HG03045 (cell line): ENCODE data around the gene SNRPB.

Experiments used
- ATAC-seq: cut with Tn5 transposase; IDR thresholded peaks from one replicate; pipeline ENCODE4 v1.9.1; 2021; ENCODE audit warnings: mild to moderate bottlenecking, moderate library complexity; ENCODE audit not compliant: unreplicated experiment

Gene SNRPB

GRCh38 chr20:2475850-2476741, 5.5 kb upstream of the SNRPB start:
- no peak for ATAC-seq

GRCh38 chr20:2473516-2473915, 2.9 kb upstream of the SNRPB start:
- ATAC-seq, result no peak

GRCh38 chr20:2469991-2470422, 582 bp downstream of the SNRPB start:
- ATAC-seq, result peak; percentile 20

DNA sequence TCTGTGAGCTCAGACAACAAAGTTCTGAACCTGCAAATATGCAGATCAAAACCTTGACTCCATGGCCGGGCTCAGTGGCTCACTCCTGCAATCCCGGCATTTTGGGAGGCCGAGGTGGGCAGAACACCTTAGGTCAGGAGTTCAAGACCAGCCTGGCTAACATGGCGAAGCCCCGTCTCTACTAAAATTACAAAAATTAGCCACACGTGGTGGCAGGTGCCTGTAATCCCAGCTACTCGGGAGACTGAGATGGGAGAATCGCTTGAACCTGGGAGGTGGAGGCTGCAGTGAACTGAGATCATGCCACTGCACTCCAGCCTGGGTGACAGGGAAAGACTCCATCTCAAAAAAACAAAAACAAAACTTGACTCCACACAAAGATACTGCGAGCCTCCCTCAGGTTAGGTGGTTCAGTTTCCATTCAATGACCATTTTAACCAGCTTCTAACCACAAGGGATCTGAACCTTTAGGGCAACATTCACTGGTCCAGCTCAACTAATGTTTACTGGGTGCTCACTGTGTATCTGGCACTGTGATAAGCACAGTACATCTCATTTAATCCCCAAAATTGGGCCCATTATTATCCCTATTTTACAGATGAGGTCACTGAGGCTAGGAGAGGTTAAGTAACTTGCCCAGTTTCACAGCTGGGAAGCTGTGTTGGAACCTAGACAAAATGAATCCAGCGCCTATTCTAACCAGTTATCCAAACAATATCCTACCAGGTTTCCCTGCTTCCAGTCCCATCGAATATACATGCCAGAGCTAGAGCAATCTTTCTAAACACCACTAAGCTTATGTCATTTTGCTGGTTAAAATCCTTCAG, 1.8 kb downstream of the SNRPB start:
- ATAC-seq, result no peak

DNA sequence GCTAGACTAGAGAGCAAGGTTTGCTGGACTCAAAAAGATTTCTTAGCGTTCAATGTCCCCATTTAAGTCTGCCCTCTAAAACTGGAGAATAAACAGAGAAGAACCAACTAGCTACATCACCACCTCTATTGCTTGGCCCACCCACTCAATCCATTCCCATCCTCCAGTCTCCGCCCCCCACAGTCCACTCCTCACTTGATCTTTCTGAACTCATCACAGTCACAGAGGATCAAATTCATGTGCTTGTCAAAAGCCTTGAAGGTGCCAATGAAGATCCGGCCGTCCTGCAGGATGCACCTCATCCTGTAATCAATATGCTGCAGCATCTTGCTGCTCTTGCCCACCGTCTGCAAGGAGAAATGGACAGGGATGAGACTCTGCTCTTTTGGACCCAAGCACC, 3.2 kb downstream of the SNRPB start:
- no peak for ATAC-seq

- no peak for ATAC-seq
These were observed 5.5 kb downstream of the SNRPB start for GRCh38 chr20:2465100-2465499.

DNA sequence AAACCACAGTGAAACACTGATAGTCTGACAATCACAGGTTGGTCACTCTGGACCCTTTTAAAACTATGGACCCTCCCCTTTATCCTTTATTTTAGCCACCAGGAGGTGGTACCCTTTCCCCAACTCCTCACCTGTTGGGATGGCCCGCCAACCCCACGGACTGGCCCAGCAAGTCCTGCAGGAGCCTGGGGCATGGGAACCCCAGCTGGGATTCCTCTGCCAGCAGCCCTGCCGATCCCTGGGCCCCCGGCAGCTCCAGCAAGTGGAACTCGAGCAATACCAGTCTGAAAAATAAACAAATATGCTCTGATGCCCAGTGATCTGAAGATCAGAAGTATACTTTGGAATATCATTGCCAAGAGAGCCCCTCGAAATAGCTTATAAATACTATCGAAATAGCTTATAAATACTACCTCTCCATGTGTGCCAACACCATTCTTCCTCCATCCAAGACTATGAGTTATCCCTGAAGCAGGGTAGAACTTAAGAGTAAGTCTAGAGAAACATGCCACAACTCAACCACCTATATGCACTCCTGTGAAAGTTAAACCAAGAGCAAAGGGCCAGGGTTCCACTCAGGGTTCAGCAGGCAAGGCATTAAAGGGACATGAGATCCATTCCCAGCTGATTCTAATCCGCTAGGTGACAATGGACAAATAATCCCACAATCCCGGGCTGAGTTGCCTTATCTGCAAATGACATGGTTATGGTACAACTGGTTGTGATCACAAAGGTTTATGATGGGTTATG, 6.8 kb downstream of the SNRPB start:
- ATAC-seq, result no peak

GRCh38 chr20:2462484-2462883, 8.1 kb downstream of the SNRPB start:
- ATAC-seq, result no peak

GRCh38 chr20:2460752-2461424, 9.7 kb downstream of the SNRPB start:
- ATAC-seq, result no peak

DNA sequence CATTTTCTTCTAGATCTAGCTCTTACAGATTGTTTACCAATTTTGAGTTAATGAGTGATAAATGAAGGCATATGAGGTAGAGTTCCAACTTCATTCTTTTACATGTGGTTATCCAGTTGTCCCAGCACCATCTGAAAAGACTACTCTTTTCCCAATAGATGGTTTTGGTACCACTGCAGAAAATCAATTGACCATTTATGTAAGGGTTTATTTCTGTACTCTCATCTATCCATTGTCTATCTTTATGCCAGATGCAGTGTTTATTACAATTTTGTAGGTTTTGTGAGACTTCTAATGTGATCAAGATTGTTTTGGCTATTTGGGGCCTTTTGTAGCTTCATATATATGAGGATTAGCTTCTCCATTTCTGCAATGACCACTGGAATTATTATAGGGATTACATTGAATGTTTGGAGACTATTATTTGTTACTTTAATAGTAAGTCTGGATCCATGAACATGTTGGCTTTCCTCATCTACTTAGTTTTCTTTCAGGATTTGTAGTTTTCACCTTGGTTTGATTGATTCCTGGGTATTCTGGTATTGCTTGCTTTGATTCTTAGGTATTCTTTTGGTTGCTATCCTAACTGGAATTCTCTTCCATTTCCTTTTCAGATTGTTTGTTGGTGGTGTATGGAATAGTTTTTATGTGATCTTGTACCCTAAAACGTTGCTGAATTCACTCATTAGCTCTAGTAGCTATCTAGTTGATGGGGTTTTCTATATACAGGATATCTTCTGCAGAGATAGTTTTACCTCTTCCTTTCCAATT, 10.4 kb downstream of the SNRPB start:
- no peak for ATAC-seq

GRCh38 chr20:2458919-2459499, 11.6 kb downstream of the SNRPB start:
- no peak for ATAC-seq

DNA sequence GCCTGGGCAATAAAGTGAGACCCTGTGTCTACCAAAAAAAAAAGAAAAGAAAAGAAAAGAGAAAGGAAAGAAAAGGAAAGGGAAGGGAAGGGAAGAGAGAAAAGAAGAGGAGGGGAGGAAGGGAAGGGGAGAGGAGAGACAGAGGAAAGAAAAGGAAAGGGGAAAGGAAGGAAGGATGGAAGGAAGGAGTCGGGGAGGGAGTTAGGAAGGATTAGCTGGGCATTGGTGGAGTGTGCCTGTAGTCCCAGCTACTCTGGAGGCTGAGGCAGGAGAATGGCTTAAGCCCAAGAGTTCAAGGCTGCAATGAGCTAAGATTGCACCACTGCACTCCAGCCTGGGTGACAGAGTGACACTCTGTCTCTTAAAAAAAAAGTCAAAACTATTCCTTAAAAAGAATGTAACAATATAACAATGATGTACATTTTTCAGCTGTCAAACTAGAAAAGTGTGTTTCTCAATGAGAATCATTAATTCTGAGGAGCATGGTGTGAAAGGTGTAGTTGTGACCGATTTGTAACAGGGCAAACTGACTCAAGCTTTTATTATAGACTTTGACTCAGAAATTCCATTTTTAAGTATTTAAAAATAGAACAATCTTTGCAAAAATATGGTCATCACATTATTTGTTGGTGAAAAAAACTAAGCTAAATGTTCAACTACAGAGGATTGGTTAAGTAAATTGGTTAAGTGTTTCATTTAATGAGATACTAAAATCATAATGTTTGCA, 14.7 kb downstream of the SNRPB start:
- no peak for ATAC-seq

- ATAC-seq, result no peak
These were observed 16.8 kb downstream of the SNRPB start for GRCh38 chr20:2453792-2454191.

GRCh38 chr20:2451939-2452732, 18.5 kb downstream of the SNRPB start:
- ATAC-seq, result no peak

- ATAC-seq, result no peak
These were observed 19.2 kb downstream of the SNRPB start for GRCh38 chr20:2451422-2451821.

DNA sequence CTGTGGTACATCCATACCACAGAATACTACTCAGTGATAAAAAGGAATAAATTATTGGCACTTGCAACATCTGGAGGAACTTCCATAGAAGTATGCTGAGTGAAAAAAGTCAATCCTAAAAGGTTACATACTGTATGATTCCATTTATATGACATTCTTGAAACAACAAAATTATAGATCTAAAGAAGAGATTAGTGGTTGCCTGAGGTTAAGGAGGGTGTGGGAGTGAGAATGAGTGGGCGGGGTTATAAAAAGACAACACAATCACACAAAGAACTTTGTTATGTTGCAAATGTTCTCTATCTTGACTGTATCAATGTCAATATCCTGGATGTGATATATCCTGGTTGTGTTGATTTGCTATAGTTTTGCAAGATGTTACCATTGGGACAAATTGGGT, 21.2 kb downstream of the SNRPB start:
- ATAC-seq, result no peak

- ATAC-seq, result no peak
These were observed 23.7 kb downstream of the SNRPB start for GRCh38 chr20:2446845-2447244.

DNA sequence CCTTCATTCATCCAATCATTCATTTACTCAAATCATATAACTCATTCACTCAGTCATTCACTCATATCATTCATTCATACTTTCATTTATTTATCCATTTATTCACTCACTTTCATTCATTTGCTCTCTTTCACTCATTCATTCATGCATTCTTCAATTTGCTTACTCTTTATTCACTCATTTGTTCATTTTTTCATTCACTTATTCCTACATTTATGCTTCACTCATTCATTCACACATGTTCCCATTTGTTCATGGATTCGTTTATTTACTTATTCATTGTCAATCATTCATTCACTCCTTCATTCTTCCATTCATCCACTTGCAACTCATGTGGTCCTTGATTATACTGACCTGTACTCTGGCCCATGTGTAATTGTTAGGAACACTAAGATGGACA, 39.4 kb downstream of the SNRPB start:
- no peak for ATAC-seq
